GM12872 (cell line): Measurements from ENCODE around the gene C14orf180.

Experiments used
- TF ChIP-seq, protein P1 (sequence below): IDR thresholded peaks from 3 replicates; pipeline ENCODE4 v1.5.1; 2011; ENCODE audit warnings: low read depth, mild to moderate bottlenecking, low read length, moderate library complexity; ENCODE audit not compliant: insufficient read depth

C14orf180 gene

GRCh38 chr14:104577847-104578301, 1.7 kb upstream of the C14orf180 start:
- TF ChIP-seq, protein P1, sequence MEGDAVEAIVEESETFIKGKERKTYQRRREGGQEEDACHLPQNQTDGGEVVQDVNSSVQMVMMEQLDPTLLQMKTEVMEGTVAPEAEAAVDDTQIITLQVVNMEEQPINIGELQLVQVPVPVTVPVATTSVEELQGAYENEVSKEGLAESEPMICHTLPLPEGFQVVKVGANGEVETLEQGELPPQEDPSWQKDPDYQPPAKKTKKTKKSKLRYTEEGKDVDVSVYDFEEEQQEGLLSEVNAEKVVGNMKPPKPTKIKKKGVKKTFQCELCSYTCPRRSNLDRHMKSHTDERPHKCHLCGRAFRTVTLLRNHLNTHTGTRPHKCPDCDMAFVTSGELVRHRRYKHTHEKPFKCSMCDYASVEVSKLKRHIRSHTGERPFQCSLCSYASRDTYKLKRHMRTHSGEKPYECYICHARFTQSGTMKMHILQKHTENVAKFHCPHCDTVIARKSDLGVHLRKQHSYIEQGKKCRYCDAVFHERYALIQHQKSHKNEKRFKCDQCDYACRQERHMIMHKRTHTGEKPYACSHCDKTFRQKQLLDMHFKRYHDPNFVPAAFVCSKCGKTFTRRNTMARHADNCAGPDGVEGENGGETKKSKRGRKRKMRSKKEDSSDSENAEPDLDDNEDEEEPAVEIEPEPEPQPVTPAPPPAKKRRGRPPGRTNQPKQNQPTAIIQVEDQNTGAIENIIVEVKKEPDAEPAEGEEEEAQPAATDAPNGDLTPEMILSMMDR = no peak

DNA sequence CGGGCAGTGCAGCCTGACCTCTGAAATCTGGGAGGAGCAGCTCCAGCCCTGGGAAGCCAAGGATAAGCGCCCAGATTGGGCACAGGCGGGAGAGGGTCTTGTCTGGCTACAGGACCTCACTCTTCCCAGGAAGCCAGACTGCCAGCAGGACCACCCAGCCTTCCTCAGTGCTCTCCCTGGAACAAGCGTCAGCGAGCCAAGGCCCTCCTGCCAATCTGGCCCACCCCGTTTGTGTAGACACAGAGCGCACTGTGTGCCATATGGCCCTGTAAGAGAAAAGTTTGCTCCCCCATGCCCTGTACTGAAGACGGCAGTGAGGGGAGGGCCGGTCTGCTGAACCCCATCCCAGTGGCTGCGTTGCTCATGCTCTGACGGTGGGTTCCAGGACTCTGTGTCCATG, 1.2 kb upstream of the C14orf180 start:
- TF ChIP-seq, protein P1 = no peak

DNA sequence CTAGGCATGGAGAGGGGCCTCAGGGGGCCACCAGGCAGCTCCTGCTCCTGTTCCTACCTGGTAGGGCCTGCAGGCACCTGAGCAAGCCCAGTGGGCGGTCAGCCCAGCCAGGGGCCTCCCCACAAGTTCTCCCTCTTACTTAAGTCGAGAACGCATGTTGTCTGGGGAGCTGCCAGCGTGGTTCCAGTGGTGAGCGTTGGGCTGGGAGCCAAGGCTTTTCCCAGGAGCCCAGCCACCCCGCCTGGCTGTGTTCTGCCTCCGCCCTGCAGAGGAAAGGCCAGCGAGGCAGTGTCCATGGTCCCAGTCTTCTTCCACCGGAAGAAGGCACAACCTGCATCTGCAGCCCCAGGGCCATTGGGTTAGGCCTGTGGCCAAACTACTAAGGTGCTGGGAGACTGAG, 1.4 kb downstream of the C14orf180 start:
- TF ChIP-seq, protein P1 = no peak

DNA sequence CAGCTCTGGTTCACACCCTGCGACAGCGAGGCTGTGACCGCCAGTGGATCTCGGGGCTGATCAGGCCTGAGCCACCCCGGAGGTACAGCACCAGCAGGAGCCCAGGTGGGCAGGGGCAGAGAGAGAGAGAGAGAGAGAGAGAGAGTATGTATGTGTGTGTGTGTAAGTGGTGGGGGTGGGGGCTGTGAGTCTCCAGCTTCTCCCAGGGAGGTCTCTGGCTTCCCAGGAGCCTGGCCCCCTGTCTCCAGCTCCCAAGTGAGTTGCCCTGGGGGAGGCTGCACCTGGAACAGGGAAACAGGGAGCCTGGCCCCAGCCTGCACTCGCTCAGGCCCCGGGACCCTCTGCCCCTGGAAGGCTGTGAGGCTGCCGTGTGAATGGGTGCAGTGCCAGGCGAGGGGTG, 2.0 kb downstream of the C14orf180 start:
- TF ChIP-seq, protein P1 = no peak

DNA sequence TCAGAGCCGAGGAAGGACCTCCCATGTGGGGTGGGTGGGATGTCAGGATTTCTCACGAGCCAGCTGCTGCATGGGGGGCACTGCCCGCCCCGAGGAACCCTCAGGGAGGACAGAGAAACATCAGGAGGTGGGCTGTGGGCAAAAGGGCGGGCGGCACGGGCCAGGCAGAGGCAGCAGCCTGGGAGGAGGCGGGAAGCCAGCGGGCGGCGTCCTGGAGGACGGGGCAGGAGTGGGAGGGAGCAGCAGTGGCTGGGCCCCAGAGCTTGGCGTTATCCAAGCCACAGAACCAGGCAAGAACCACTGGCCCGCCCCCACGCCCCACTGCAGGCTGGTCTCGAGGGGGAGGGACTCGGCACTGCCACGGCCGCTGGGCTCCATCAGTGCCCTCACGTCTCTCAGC, 2.4 kb downstream of the C14orf180 start:
- TF ChIP-seq, protein P1 = no peak

- TF ChIP-seq, protein P1 = no peak
Measured at GRCh38 chr14:104582662-104583061, 3.1 kb downstream of the C14orf180 start.

DNA sequence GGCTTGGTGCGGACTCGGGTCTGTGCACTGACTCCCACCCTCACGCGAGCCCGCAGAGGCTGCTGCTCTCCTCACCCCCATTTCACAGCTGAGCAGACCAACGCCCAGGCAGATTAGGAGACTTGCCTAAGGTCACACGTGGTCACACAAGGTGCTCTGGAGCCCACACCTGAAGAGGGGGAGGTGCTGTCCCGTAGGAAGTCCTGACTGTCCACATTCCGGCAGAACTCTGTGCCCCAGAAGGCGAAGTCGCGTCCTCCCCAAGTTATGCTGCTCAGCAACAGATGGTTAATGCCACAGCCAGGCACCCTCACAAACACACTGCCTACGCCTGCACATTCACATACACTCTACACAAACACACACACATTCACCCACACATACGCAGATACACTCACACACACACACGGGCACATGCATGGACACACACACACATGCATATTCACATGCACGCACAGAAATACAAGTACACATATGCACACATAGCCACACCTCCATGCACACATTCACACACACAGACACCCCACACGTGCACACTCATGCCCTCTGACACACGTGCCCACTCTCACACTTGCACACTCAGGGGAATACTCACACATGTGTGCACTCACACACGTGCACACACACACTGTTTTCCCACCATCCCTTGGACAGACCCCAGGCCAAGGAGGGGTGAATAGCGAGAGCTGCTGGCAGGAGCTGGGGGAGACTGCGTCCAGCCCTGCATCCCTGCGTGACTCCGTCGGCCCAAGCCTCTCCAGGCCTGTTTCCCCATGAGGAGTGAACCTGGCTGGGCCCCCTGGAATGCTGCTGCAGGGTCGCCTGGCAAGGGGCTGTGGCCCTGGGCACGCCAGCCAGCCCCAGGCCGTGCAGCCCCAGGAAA, 4.1 kb downstream of the C14orf180 start:
- TF ChIP-seq, protein P1 = no peak
